H9 (cell line): ENCODE data around the gene SH3TC1. TPM values are rescaled to one million over a fixed set of nuclear protein-coding genes. Genes with fewer than 3 reads are reported as not detected.

ENCODE experiments used
- DNase-seq: peaks from one replicate; pipeline ENCODE4 v3.0.0-alpha.2; 2017
- H2AFZ ChIP-seq: one replicate; pipeline ENCODE4 v1.6.1; 2013; ENCODE audit warnings: mild to moderate bottlenecking, low read length, control low read depth, moderate library complexity
- H2AK5ac ChIP-seq: 2 replicates; pipeline ENCODE4 v1.6.1; 2013; ENCODE audit warnings: low read length, control low read depth, mixed read lengths; ENCODE audit not compliant: insufficient read length
- H2BK120ac ChIP-seq: one replicate; pipeline ENCODE4 v1.6.1; 2013; ENCODE audit warnings: low read depth, mild to moderate bottlenecking, low read length, control low read depth, inconsistent platforms; ENCODE audit not compliant: poor library complexity, severe bottlenecking
- H2BK12ac ChIP-seq: 2 replicates; pipeline ENCODE4 v1.6.1; 2013; ENCODE audit warnings: low read length, control low read depth, mixed read lengths, low read depth; ENCODE audit not compliant: insufficient read length
- H2BK15ac ChIP-seq: 2 replicates; pipeline ENCODE4 v1.6.1; 2013; ENCODE audit warnings: low read depth, low read length, control low read depth
- H2BK20ac ChIP-seq: one replicate; pipeline ENCODE4 v1.6.1; 2013; ENCODE audit warnings: low read depth, mild to moderate bottlenecking, low read length, control low read depth, inconsistent platforms; ENCODE audit not compliant: poor library complexity, severe bottlenecking
- H2BK5ac ChIP-seq: 2 replicates; pipeline ENCODE4 v1.6.1; 2013; ENCODE audit warnings: low read length, control low read depth, mixed read lengths; ENCODE audit not compliant: insufficient read length
- H3K14ac ChIP-seq: 2 replicates; pipeline ENCODE4 v1.6.1; 2013; ENCODE audit warnings: low read length, control low read depth; ENCODE audit not compliant: insufficient read depth
- H3K18ac ChIP-seq: 2 replicates; pipeline ENCODE4 v1.6.1; 2013; ENCODE audit warnings: low read depth, mild to moderate bottlenecking, mixed read lengths, low read length, control low read depth; ENCODE audit not compliant: insufficient read length
- H3K23ac ChIP-seq: 2 replicates; pipeline ENCODE4 v1.6.1; 2013; ENCODE audit warnings: low read length, control low read depth, mixed read lengths, low read depth; ENCODE audit not compliant: insufficient read length
- H3K23me2 ChIP-seq: 2 replicates; pipeline ENCODE4 v1.6.1; 2013; ENCODE audit warnings: low read depth, mild to moderate bottlenecking, mixed read lengths, low read length, control low read depth; ENCODE audit not compliant: insufficient read length, poor library complexity, severe bottlenecking
- H3K27ac ChIP-seq: 2 replicates; pipeline ENCODE4 v1.5.1; 2013; ENCODE audit warnings: low read length, control low read depth, mixed read lengths, low read depth; ENCODE audit not compliant: insufficient read length
- H3K27me3 ChIP-seq: 2 replicates; pipeline ENCODE4 v1.6.1; 2013; ENCODE audit warnings: low read length, control low read depth, inconsistent platforms; ENCODE audit not compliant: insufficient read depth
- H3K4ac ChIP-seq: 2 replicates; pipeline ENCODE4 v1.6.1; 2013; ENCODE audit warnings: low read depth, mild to moderate bottlenecking, control low read depth, inconsistent platforms, low read length, moderate library complexity
- H3K4me1 ChIP-seq: 2 replicates; pipeline ENCODE4 v1.6.1; 2013; ENCODE audit warnings: low read length, control low read depth, inconsistent platforms; ENCODE audit not compliant: insufficient read depth
- H3K4me2 ChIP-seq: 2 replicates; pipeline ENCODE4 v1.6.1; 2013; ENCODE audit warnings: low read length, control low read depth, mixed read lengths; ENCODE audit not compliant: insufficient read length, insufficient read depth
- H3K56ac ChIP-seq: 2 replicates; pipeline ENCODE4 v1.6.1; 2013; ENCODE audit warnings: low read depth, mild to moderate bottlenecking, mixed read lengths, low read length, control low read depth; ENCODE audit not compliant: insufficient read length
- H3K79me1 ChIP-seq: 2 replicates; pipeline ENCODE4 v1.6.1; 2013; ENCODE audit warnings: low read depth, mild to moderate bottlenecking, moderate library complexity, low read length, control low read depth, inconsistent platforms; ENCODE audit not compliant: insufficient read depth, poor library complexity, severe bottlenecking
- H3K79me2 ChIP-seq: 2 replicates; pipeline ENCODE4 v1.6.1; 2013; ENCODE audit warnings: low read length, control low read depth, inconsistent platforms; ENCODE audit not compliant: insufficient read depth
- H3K9ac ChIP-seq: 2 replicates; pipeline ENCODE4 v1.6.1; 2013; ENCODE audit warnings: low read length, control low read depth, mixed read lengths; ENCODE audit not compliant: insufficient read length; ENCODE audit errors: extremely low read depth
- H3K9me3 ChIP-seq: one replicate; pipeline ENCODE4 v1.6.1; 2013; ENCODE audit warnings: low read depth, low read length, inconsistent platforms; ENCODE audit not compliant: control insufficient read depth
- H3T11ph ChIP-seq: one replicate; pipeline ENCODE4 v1.6.1; 2013; ENCODE audit warnings: mild to moderate bottlenecking, low read length, control low read depth, inconsistent platforms
- H4K20me1 ChIP-seq: one replicate; pipeline ENCODE4 v1.6.1; 2013; ENCODE audit not compliant: control insufficient read depth, insufficient read length, insufficient read depth
- H4K5ac ChIP-seq: 2 replicates; pipeline ENCODE4 v1.6.1; 2013; ENCODE audit warnings: low read depth, mild to moderate bottlenecking, mixed read lengths, low read length, control low read depth; ENCODE audit not compliant: insufficient read length
- H4K8ac ChIP-seq: replicated peaks from 2 replicates; pipeline ENCODE4 v1.6.1; 2013; ENCODE audit warnings: low read length, control low read depth, mixed read lengths, low read depth; ENCODE audit not compliant: insufficient read length
- H4K91ac ChIP-seq: 2 replicates; pipeline ENCODE4 v1.6.1; 2013; ENCODE audit warnings: low read depth, mild to moderate bottlenecking, moderate library complexity, mixed read lengths, low read length, control low read depth; ENCODE audit not compliant: insufficient read length
- H3K27ac Mint-ChIP-seq, 3 experiments: 2 replicates in 2 of 3; 3 replicates in 1 of 3; pipeline ENCODE4 v1.8.0; 2020 to 2021; ENCODE audit warnings: mixed read lengths in 3 of 3, mild to moderate bottlenecking in 1 of 3, moderate library complexity in 1 of 3
- H3K27me3 Mint-ChIP-seq: 2 replicates; pipeline ENCODE4 v1.8.0; 2021; ENCODE audit warnings: low read depth, mild to moderate bottlenecking, moderate library complexity, mixed read lengths
- H3K36me3 Mint-ChIP-seq, 3 experiments: 2 replicates in 2 of 3; 3 replicates in 1 of 3; pipeline ENCODE4 v1.8.0; 2020 to 2021; ENCODE audit warnings: low read depth in 3 of 3, mixed read lengths in 3 of 3; ENCODE audit not compliant: insufficient read depth in 1 of 3
- H3K4me1 Mint-ChIP-seq, 2 experiments: 2 replicates each; pipeline ENCODE4 v1.8.0; 2020; ENCODE audit warnings: mixed read lengths in 2 of 2
- H3K4me3 Mint-ChIP-seq, 2 experiments: 2 replicates in 1 of 2; 3 replicates in 1 of 2; pipeline ENCODE4 v1.8.0; 2020 to 2021; ENCODE audit warnings: mild to moderate bottlenecking in 2 of 2, mixed read lengths in 2 of 2, moderate library complexity in 1 of 2
- H3K9me3 Mint-ChIP-seq, 2 experiments: 2 replicates in 1 of 2; 3 replicates in 1 of 2; pipeline ENCODE4 v1.8.0; 2020; ENCODE audit warnings: mild to moderate bottlenecking in 2 of 2, mixed read lengths in 2 of 2, moderate library complexity in 1 of 2
- WGBS: extraction: QIAGEN DNeasy Blood & Tissue Kit; methylation state at CpG from one replicate; pipeline ENCODE4 v1.1.7; 2013; ENCODE audit warnings: missing lambda C conversion rate, low lambda C conversion rate, mixed read lengths; ENCODE audit not compliant: insufficient read length; ENCODE audit errors: extremely low coverage; 5-methylcytosine and 5-hydroxymethylcytosine counted together
- total RNA-seq: library from RNA; stranded (reverse); gene quantifications from 2 replicates; pipeline ENCODE4 v1.2.1, GENCODE V29; 2021
- TF ChIP-seq, protein P1 (sequence below): fragments of 200-600 bp; sonication (generic); conservative IDR thresholded peaks from 3 replicates; pipeline ENCODE4 v1.8.0; 2021; ENCODE audit warnings: antibody characterized with exemption, mild to moderate bottlenecking

SH3TC1 gene
- total RNA-seq, 1 experiment from 2014 or later, result 0.74 TPM

DNA sequence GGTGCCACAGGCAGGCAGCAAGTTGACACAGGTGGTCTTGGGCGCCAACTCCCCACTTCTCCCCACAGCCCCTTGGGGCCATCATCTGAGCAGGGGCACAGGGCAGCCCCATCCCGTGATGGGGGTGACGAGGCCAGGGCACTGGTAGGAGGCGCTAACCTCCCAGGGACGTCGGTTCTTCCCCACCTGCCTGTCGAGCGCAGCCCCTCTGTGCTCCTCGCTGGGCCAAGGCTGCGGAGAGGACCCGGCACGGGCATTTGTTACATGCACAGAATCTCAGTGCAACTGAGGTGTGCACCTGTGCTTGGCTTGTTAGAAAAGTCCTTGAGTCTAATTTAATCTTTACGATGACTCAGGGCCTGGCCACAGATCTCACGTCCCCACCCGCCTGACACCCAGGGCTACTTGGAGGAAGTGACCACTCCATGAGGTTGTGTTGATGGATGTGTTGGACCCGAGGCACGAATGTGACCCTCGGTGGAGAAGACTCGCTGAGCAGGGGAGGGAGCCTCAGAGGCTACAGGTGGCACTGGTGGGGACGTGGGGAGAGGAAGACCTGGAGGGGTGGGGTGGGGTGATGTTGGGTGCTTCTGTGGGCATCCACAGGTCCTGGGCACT is 3.1 kb upstream of the SH3TC1 start:
- DNase-seq, result no peak
- Histone ChIP-seq H3K27ac (no peak overlapping the region), H2BK20ac (no peak overlapping the region), H4K20me1 (no peaks in the 10 kb centered on the region), H4K91ac (no peak overlapping the region), H3K4me2 (no peak overlapping the region), H3K79me1 (no peaks in the 10 kb centered on the region), H3K18ac (no peak overlapping the region), H2BK15ac (no peak overlapping the region), H2AK5ac (no peak overlapping the region), H2AFZ (no peak overlapping the region), H3T11ph (no peak overlapping the region), H2BK5ac (no peak overlapping the region), H3K56ac (no peak overlapping the region), H3K23me2 (no peaks in the 10 kb centered on the region), H3K79me2 (no peaks in the 10 kb centered on the region), H3K9me3 (no peaks in the 10 kb centered on the region), H2BK12ac (no peak overlapping the region), H4K8ac (no peak overlapping the region), H3K14ac (no peak overlapping the region), H3K23ac (no peak overlapping the region), H3K27me3 (no peaks in the 10 kb centered on the region), H3K4me1 (no peaks in the 10 kb centered on the region), H4K5ac (no peak overlapping the region), H3K9ac (no peak overlapping the region), H3K4ac (no peak overlapping the region), H2BK120ac (no peak overlapping the region)
- Mint-ChIP-seq H3K4me3 (no peak overlapping the region; a peak in 1 of 5 replicates), H3K36me3 (no peaks in the 10 kb centered on the region), H3K9me3 (no peaks in the 10 kb centered on the region), H3K27ac (no peak overlapping the region; a peak in 1 of 7 replicates), H3K4me1 (peaks cover 8 to 12% of the 10 kb centered on the region in 2 experiments; a peak in 3 of 4 replicates), H3K27me3 (peaks cover 1% of the 10 kb centered on the region; the same call in 1 of the 2 replicates)
- TF ChIP-seq, protein P1, sequence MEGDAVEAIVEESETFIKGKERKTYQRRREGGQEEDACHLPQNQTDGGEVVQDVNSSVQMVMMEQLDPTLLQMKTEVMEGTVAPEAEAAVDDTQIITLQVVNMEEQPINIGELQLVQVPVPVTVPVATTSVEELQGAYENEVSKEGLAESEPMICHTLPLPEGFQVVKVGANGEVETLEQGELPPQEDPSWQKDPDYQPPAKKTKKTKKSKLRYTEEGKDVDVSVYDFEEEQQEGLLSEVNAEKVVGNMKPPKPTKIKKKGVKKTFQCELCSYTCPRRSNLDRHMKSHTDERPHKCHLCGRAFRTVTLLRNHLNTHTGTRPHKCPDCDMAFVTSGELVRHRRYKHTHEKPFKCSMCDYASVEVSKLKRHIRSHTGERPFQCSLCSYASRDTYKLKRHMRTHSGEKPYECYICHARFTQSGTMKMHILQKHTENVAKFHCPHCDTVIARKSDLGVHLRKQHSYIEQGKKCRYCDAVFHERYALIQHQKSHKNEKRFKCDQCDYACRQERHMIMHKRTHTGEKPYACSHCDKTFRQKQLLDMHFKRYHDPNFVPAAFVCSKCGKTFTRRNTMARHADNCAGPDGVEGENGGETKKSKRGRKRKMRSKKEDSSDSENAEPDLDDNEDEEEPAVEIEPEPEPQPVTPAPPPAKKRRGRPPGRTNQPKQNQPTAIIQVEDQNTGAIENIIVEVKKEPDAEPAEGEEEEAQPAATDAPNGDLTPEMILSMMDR, result no peak
- no CpG with 5 or more reads among the region's 20 CpGs for WGBS
